ENCODE results near the gene SEPSECS.

The SEPSECS gene

DNA sequence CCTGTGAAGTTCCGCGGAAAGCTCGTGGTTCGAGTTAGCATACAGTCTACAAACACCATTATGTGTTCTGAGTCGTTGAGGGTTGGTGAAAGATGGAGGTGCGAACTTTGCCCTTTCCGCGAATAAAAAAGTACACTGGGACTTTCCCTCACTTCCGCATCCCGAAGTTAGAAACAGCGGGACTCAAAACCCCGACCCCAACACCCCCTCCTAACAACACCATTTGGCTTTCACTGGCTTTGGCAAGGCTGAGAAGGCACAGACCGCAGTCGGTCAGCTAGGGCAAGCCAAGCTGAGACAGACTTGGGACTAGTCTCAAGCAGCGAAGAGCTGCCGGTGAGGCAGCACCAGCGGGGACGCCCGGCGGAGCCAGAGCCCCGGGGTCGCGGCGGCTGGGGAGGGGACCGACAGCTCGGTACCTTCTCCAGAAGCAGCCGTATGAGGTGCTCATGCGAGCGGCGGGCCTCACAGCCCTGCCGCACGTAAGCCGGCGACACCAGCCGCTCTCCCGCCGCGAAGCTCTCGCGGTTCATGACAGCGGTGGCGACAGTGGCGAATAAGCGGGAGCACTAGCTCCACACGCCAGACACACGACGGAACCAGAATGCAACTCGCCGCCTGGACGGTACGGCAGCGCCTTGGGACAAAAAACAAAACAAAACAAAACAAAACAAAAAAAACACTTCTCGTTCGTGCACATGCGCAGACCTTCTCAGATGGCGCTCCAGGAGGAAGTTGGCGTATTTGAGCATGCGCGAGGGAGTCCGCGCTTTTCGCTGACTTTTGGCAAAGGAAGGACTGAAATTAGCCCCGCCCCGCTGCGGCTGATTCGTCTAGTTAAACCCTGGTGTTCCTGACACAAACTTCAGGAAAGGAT is at the start of gene SEPSECS:
Gene SEPSECS (minus strand): TSS at position 613 of the 877 bp plus-strand sequence. CDS start 80 bp downstream, at position 533.
- Mint-ChIP-seq H3K4me3 (peak within 1 kb of the TSS; percentile 77), H3K9me3 (no peaks in the 10 kb centered on the region), H3K27me3 (no peaks in the 10 kb centered on the region), H3K4me1 (ENCODE audit: low read depth) (peaks cover 35% of the 10 kb centered on the region), H3K27ac (peak within 1 kb of the TSS; percentile 98), H3K36me3 (ENCODE audit: low read depth) (peaks cover 47% of the 10 kb centered on the region)
- intact Hi-C loops (cut with micrococcal nuclease) = loop anchor here (2.0 to 10.0 kb wide), 6 partner anchors 21 to 575 kb away; partner anchors contain the start of genes ANAPC4, DHX15, PI4K2B and ZCCHC4

DNA sequence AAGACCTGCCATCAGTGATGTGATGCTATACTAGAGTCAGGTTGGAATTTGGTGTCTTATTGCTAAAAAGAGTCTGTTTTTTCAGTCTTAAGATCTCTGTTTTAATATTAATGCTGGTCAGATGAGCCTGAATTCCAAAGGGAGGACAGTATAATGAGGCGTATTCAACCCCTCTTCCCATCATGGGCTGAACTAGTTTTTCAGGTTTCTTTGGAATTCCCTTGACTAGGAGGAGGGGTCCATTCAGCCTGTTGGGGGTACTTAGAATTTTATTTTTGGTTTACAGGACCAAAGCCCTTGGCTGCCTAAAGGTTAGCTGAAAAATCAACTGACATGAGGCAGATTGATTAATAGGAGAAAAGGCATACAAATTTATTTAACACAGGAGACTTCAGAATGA is 49.5 kb upstream of the SEPSECS start:
- no peak overlapping the region for H3K4me3 Mint-ChIP-seq
- peaks cover 5% of the 10 kb centered on the region for H3K27me3 Mint-ChIP-seq
- no peaks in the 10 kb centered on the region for H3K4me1 Mint-ChIP-seq (ENCODE audit: low read depth)
- intact Hi-C loops (cut with micrococcal nuclease) = no loop called here
- peaks cover 36% of the 10 kb centered on the region for H3K9me3 Mint-ChIP-seq
- no peak overlapping the region for H3K27ac Mint-ChIP-seq
- no peaks in the 10 kb centered on the region for H3K36me3 Mint-ChIP-seq (ENCODE audit: low read depth)

DNA sequence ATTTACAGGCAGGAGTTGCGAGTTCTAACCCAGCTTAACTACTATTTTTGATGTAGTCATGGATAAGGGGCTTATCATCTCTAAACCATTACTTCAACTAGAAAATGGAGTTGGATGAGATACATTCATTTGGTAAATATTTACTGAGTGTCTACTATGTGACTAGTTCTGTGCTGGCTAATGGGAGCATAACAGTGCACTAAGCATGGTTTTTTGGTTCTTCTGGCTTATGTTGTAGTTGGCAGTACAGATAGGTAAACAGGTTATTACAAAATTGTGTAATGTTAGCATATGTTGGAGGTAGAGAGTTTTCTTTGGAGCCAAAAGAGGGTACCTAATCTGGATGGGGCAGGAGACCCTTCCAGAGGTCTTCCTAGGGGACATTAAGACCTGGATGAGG is 47.7 kb upstream of the SEPSECS start:
- Mint-ChIP-seq H3K4me3 (no peak overlapping the region), H3K36me3 (ENCODE audit: low read depth) (no peaks in the 10 kb centered on the region), H3K4me1 (ENCODE audit: low read depth) (no peaks in the 10 kb centered on the region), H3K27me3 (peaks cover 5% of the 10 kb centered on the region), H3K27ac (no peak overlapping the region), H3K9me3 (peaks cover 21% of the 10 kb centered on the region)
- intact Hi-C loops (cut with micrococcal nuclease) = no loop called here

DNA sequence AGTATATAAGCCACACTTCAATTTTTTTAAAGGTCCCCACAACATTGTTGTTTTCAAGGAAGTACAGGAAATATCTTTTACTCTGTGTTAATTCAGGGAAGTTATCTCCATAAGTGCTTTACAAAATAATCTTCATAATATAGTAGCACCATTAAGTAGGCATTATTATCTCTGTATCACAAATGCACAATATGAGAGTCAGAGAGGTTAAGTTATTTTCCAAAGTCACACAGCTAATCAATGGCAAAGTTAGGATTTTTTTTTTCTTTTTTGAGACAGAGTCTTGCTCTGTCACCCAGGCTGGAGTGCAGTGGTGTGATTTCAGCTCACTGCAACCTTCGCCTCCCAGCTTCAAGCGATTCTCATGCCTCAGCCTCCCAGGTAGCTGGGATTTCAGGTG is 38.5 kb upstream of the SEPSECS start:
- peaks cover 19% of the 10 kb centered on the region for H3K9me3 Mint-ChIP-seq
- no peak overlapping the region for H3K27ac Mint-ChIP-seq
- intact Hi-C loops (cut with micrococcal nuclease) = no loop called here
- no peaks in the 10 kb centered on the region for H3K4me1 Mint-ChIP-seq (ENCODE audit: low read depth)
- H3K4me3 Mint-ChIP-seq = no peak overlapping the region
- H3K36me3 Mint-ChIP-seq (ENCODE audit: low read depth) = peaks cover 16% of the 10 kb centered on the region
- no peaks in the 10 kb centered on the region for H3K27me3 Mint-ChIP-seq

DNA sequence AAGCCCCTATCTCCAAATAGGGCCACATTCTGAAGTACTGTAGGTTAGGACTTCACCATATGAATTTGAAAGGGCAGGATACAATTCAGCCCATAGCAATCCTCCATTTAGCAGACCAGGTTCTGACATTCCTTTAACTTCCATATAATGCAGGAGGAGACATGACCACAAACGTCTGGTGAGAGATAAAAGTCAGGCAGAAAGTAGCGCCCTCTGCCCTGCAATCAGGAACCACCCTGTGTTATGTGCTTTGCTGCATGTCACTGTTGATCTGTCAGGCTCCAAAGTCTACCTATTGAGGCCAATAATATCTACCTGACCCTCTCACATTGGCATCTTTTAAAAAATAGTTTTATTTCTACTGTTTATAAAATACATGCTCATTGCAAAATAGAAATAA is 30.2 kb upstream of the SEPSECS start:
- intact Hi-C loops (cut with micrococcal nuclease) = no loop called here
- Mint-ChIP-seq H3K27ac (no peak overlapping the region), H3K36me3 (ENCODE audit: low read depth) (peaks cover 7% of the 10 kb centered on the region), H3K27me3 (no peaks in the 10 kb centered on the region), H3K4me1 (ENCODE audit: low read depth) (no peaks in the 10 kb centered on the region), H3K9me3 (no peaks in the 10 kb centered on the region), H3K4me3 (no peak overlapping the region)

DNA sequence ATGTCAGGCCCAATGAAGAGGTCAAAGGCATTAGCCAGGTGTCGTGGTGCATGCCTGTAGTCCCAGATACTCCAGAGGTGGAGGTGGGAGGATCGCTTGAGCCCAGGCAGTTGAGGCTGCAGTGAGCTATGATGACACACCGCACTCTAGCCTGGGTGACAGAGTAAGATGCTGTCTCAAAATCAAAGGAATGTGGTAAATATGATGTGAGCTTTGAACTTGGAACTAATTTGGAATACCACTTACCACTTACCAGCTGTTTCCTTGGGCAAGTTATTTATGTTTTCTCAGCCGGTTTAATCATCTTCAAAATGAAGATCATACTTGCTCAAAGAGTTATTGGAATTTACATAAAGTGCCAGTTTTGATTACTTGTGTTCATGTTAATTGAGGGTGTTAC is 23.8 kb upstream of the SEPSECS start:
- no peak overlapping the region for H3K4me3 Mint-ChIP-seq
- intact Hi-C loops (cut with micrococcal nuclease) = loop anchor here (5.0 kb wide), 1 partner anchor 183 kb away; no protein-coding TSS in a partner anchor
- no peaks in the 10 kb centered on the region for H3K27me3 Mint-ChIP-seq
- H3K9me3 Mint-ChIP-seq = peaks cover 13% of the 10 kb centered on the region
- peaks cover 13% of the 10 kb centered on the region for H3K4me1 Mint-ChIP-seq (ENCODE audit: low read depth)
- H3K27ac Mint-ChIP-seq = no peak overlapping the region
- H3K36me3 Mint-ChIP-seq (ENCODE audit: low read depth) = no peaks in the 10 kb centered on the region

DNA sequence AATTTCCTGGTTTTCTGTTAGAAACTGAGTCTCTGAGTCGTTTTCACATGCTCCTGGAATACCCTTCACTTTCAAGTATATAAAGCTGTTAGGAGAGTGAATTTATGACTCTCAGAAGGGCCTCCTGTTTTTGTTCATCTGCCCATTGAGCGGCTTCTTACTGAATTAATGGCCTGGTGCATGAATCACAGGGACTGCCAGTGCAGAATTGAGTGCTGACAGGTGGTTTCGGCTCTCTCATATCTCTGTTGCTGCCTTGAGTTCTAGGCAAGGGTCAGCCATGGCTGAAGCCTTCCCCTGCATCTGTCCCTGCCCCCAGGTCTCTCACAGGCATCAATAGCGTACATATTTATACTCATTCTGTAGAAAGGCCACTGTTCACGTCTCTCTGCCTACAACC is 22.7 kb upstream of the SEPSECS start:
- peaks cover 13% of the 10 kb centered on the region for H3K9me3 Mint-ChIP-seq
- no peaks in the 10 kb centered on the region for H3K36me3 Mint-ChIP-seq (ENCODE audit: low read depth)
- peaks cover 13% of the 10 kb centered on the region for H3K4me1 Mint-ChIP-seq (ENCODE audit: low read depth)
- intact Hi-C loops (cut with micrococcal nuclease) = loop anchor here (5.0 kb wide), 1 partner anchor 184 kb away; no protein-coding TSS in a partner anchor
- no peaks in the 10 kb centered on the region for H3K27me3 Mint-ChIP-seq
- no peak overlapping the region for H3K4me3 Mint-ChIP-seq
- H3K27ac Mint-ChIP-seq = peak overlapping the region; percentile 20

DNA sequence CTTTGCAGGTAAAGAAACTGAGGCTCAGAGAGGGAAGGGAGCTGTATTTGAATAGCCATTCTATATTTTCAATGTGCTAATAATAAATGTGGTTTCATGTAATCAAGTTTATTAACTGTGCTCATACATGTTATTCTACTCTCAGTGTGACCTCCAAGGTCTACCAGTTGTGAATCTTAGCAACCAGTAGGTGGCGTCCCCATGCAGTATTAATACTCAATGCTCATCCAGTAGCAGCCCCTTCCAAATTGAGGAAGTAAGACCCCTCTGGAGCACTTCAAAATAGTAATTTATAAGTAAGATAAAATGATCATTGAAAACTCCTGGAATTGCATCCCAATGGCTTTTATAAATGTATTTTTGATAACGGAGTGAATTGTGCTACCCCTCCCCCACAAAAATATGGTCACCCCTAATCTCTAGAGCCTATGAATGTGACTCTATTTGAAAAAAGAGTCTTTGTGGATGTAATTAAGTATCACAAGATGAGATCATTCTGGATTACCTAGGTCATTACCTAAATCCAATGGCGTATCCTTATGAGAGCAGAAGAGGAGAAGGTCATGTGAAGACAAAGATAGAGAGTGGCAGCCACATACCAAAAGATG is 20.4 kb upstream of the SEPSECS start:
- Mint-ChIP-seq H3K27ac (no peak overlapping the region), H3K27me3 (no peaks in the 10 kb centered on the region), H3K4me1 (ENCODE audit: low read depth) (peaks cover 13% of the 10 kb centered on the region), H3K9me3 (peaks cover 13% of the 10 kb centered on the region), H3K4me3 (no peak overlapping the region), H3K36me3 (ENCODE audit: low read depth) (peaks cover 8% of the 10 kb centered on the region)
- intact Hi-C loops (cut with micrococcal nuclease) = loop anchor here (2.0 to 5.0 kb wide), 2 partner anchors 20 to 187 kb away; partner anchors contain the start of gene SEPSECS

DNA sequence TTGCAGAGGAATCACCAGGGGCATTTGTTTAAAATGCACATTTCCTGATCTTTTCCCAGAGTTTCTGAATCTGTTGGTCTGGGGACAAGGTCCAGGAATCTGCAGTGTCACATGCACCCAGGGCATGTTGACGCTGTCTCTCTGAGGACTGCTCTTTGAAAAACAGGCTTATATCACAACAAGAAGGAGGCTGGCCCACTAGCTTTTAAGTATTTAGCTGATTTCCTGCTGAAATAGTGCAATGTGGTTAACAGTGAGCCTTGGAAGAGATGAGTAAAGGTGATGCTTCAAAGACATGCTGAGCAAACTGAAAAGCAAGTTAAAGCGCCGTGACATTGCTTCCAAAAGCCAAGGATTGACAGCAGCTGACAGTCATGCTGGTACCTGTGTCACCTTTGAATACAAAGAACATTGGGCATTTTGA is 18.6 kb upstream of the SEPSECS start:
- Mint-ChIP-seq H3K27me3 (no peaks in the 10 kb centered on the region), H3K9me3 (peaks cover 13% of the 10 kb centered on the region), H3K27ac (no peak overlapping the region), H3K4me1 (ENCODE audit: low read depth) (peaks cover 15% of the 10 kb centered on the region), H3K36me3 (ENCODE audit: low read depth) (peaks cover 14% of the 10 kb centered on the region), H3K4me3 (no peak overlapping the region)
- intact Hi-C loops (cut with micrococcal nuclease) = no loop called here

DNA sequence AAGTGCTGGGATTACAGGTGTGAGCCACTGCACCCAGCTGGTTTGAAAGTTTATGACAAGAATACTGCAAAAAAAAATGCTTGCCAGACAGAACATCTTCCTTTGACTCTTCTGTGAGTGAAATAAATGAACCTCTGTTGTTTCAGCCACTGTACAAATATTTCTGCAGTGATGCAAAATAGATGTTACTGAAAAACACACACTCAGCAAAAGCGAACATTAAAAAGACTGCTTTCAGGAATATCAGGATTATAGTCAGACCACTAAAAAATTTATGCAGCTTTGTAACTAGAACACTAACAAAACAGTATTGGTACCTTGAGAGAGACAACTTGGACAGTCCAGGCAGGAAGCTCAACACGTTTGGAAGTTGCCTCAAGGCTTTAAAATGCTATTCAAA is 16.9 kb upstream of the SEPSECS start:
- peaks cover 19% of the 10 kb centered on the region for H3K36me3 Mint-ChIP-seq (ENCODE audit: low read depth)
- peaks cover 27% of the 10 kb centered on the region for H3K4me1 Mint-ChIP-seq (ENCODE audit: low read depth)
- no peaks in the 10 kb centered on the region for H3K27me3 Mint-ChIP-seq
- peaks cover 9% of the 10 kb centered on the region for H3K9me3 Mint-ChIP-seq
- intact Hi-C loops (cut with micrococcal nuclease) = no loop called here
- H3K4me3 Mint-ChIP-seq = no peak overlapping the region
- no peak overlapping the region for H3K27ac Mint-ChIP-seq

DNA sequence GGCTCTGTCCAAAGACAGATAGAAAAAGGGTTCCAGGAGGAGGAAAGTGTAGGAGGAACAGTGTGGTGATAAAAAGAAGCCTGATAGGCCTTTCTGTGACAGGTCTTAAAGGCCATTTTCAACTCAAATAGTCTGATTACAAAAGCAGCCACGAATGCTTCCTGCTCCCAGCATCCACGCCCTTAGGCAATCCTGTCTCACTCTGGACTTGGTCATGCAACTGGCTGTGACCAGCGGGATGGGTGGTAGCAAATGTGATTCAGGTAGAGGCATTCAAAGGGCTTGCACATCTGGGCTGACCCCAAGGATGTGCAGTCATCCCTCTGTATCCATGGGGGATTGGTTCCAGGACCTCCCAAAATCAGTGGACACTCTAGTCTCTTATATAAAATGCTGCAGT is 14.4 kb upstream of the SEPSECS start:
- no peak overlapping the region for H3K27ac Mint-ChIP-seq
- no peak overlapping the region for H3K4me3 Mint-ChIP-seq
- H3K9me3 Mint-ChIP-seq = no peaks in the 10 kb centered on the region
- H3K27me3 Mint-ChIP-seq = no peaks in the 10 kb centered on the region
- H3K36me3 Mint-ChIP-seq (ENCODE audit: low read depth) = peaks cover 42% of the 10 kb centered on the region
- intact Hi-C loops (cut with micrococcal nuclease) = no loop called here
- H3K4me1 Mint-ChIP-seq (ENCODE audit: low read depth) = peaks cover 21% of the 10 kb centered on the region

DNA sequence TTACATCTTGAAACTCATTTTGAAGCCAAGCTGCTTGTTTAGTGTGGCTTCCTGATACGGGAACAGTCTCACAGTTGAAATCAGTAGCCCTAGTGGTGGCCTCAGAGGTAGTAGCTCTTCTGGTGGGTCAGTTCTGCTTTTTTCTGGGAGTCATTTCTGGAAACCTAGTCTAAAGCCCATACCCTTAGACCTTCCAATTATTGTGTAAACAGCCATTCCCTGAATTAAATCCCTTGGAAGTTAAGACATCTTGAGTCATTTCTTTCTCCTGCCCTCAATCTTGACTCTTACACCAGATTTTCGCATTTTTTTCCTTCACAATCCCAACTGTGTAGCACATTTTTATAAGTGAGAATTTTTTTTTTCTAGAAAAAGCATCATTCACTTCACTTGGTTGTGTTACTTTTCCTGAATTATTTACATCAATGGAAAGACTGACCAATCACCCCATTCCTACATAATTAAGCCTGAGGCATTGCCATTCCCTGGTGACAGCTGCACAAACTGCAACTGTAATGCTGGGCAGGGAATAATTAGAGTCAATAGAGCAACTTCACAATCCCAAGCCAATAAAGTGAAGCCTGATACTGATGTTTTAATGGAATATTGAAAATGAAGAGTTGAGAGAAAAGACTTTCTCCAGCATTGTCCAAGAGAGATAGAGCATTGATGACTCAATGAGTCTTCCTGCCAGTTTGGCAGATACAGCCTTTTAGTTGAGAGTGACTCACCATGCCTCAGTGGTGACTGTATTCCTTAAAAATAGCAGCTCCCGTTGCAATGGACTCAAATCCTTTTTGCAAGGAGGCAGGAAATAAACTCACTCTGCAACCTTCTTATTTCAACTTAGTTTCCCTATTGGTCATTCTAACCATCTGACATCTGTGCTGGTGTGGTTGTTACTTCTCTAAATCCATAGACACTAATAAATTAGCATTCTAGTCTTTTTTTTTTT is 13.0 kb upstream of the SEPSECS start:
- Mint-ChIP-seq H3K4me3 (no peak overlapping the region), H3K36me3 (ENCODE audit: low read depth) (peaks cover 42% of the 10 kb centered on the region), H3K27me3 (no peaks in the 10 kb centered on the region), H3K9me3 (no peaks in the 10 kb centered on the region), H3K27ac (peak overlapping the region; percentile 86), H3K4me1 (ENCODE audit: low read depth) (peaks cover 21% of the 10 kb centered on the region)
- intact Hi-C loops (cut with micrococcal nuclease) = loop anchor here (1.0 kb wide), 1 partner anchor 12 kb away; no protein-coding TSS in a partner anchor

DNA sequence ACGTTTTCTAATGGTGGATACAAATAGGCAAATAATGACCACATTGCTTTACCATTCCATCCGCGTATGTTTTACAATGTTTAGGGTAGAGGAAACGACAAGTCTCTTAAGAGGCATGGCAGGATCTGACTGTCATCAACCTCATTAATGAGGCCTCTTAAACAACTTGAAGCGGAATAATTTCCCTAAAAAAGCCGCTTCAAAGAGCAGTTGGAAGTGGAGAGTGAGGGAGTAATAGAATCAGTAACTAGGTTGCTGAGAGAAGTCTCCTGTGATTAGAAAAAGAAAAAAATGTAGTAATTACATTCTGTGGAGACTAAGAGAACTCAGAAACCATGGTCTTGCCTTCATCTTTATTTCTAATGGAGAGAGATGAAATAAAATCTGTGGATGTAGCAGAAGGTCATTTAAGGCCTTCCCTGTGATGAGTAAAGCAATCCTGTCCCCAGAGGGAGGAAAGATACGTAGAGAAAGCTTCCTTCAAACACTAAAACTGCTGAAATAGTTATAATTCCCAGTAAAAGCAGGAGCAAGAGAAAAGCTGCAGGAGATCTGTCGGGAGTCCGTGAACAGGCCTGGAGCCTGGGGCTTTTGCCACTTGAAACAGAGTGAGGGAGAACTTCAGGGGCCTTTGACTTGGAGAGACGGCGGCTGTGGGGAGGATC is 11.1 kb upstream of the SEPSECS start:
- no peaks in the 10 kb centered on the region for H3K9me3 Mint-ChIP-seq
- peaks cover 49% of the 10 kb centered on the region for H3K36me3 Mint-ChIP-seq (ENCODE audit: low read depth)
- H3K4me3 Mint-ChIP-seq = no peak overlapping the region
- peak overlapping the region; percentile 86 for H3K27ac Mint-ChIP-seq
- peaks cover 21% of the 10 kb centered on the region for H3K4me1 Mint-ChIP-seq (ENCODE audit: low read depth)
- intact Hi-C loops (cut with micrococcal nuclease) = no loop called here
- no peaks in the 10 kb centered on the region for H3K27me3 Mint-ChIP-seq

Data from dendritic cell treated with granulocyte-macrophage colony-stimulating factor and Interleukin-4, amounts not matched to agents 40 ng/mL and 50 ng/mL, for 4 days (primary cell).